HG03280 (cell line): Measurements from ENCODE around the gene ANO7.
"Not testable (repeated sequence)": the region's sequence is repeated elsewhere in the genome, so short reads cannot be mapped to it uniquely, and the experiment has no call there.

Experiments
- ATAC-seq: cut with Tn5 transposase; IDR thresholded peaks from one replicate; pipeline ENCODE4 v1.9.1; 2021; ENCODE audit warnings: mild to moderate bottlenecking, moderate library complexity; ENCODE audit not compliant: unreplicated experiment

Gene ANO7

DNA sequence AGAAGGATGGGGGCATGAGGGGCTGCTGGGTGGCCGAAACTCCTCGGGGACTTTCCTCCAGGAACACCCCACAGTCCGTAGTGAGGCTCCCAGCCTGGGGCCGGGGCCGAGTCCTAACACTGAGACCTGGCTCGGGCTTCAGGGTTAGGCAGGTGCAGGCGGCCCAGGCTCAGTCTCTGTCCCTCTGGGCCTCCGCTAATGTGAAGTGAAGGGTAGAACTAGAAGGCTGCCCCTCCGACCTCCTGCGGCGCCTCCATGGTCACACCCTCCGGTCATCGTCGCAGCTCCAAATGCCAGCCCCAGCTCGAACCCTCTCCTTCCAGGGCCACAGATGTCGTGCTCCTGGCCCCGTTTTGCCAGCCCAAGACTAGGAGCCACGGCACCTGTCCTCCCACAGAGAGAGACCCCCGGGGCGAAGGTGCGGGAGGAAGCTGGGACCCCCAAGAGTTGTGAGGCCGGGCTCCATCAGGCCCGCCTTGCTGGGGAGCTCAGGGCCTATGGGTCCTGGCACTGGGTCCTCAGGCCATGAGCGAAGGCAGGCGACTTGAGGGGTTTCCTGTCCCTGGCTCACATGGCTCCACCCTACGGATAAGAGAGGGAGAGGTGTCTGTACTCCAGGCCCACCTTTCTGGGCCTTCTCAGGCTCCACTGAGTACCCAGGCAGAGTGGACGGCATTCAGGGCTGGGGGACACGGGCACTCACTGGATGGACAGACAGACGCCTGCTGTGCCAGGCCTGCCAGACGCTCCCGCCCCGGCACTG is 797 bp downstream of the ANO7 start:
- ATAC-seq: no peak

DNA sequence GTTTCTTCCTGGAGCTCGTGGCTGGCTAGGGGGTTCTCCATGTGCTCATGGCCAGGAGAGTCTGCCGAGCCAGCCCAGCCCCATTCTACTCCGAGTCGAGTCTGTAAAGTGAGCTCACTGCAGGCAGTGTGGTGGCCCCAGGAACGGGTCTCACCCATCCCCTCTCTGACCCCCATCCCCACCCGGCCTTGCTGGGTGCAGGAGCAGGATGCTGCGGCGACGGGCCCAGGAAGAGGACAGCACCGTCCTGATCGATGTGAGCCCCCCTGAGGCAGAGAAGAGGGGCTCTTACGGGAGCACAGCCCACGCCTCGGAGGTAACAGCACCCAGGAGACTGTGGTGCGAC is 1.4 kb downstream of the ANO7 start:
- ATAC-seq: no peak

DNA sequence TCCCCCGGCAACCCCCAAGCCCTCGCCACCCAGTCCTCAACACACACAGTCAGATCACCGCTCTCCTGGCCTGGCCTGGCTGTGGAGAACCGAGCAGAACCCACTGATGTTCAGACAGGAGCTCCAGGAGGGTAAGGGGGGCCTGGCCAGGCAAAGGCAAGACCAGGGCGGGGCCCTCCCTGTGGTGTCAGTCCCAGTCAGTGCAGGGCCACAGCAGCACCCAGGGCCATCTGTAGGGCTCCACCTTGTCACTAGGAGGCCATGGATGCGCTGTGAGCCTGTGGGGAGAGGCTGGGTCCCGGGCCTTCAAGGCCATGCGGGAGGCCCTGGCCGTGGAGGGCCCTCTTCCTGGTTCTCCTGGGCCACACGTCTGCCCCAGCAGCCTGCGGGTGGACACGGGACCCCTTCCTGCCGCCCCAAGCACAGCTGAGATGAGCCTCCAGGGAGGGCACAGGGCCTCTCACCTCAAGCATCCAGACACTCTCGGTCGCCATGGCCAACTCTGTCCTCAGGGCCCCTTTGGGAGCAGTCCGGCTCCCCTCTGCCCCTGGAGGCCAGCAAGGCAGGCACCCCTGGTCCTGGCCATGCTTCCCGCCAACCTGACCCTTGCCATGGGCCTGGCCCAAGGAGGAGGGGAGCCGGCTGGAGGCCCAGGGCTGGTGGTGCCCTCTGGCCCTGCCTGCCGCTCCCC is 2.0 kb downstream of the ANO7 start:
- ATAC-seq: no peak

DNA sequence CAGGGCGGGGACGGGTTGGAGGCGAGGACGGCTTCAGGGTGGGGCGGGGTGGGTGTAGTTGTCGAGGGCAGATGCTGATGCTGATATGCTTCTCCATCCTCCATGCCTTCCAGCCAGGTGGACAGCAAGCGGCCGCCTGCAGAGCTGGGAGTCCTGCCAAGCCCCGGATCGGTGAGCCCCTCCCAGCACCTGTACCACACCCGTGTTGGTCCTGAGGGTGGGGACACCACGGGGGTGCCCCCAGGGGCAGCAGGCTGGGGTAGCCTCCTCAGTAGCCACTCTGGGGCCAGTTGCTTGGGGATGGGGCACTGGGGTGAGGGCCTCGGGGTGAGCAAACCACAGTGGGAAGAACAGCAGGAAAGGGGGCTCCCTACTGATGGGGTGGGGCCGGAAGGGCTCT is 2.6 kb downstream of the ANO7 start:
- ATAC-seq: no peak

DNA sequence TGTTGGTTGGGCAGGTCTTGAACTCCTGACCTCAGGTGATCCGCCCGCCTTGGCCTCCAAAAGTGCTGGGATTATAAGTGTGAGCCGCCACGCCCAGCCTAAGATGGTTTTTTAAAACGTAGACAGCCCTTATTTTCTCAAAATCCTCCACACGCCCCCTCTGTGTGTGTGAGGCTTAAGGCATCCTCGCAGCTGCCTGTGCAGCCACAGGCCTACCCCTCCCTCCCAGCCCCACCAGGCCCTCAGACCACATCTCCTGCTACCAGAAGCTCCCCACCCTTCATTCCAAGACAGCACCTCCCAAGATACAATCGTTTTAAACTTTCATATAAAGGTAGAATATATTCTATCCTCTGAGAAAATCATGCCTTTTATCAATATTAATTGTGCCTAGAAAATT is 4.8 kb downstream of the ANO7 start:
- ATAC-seq: no peak

DNA sequence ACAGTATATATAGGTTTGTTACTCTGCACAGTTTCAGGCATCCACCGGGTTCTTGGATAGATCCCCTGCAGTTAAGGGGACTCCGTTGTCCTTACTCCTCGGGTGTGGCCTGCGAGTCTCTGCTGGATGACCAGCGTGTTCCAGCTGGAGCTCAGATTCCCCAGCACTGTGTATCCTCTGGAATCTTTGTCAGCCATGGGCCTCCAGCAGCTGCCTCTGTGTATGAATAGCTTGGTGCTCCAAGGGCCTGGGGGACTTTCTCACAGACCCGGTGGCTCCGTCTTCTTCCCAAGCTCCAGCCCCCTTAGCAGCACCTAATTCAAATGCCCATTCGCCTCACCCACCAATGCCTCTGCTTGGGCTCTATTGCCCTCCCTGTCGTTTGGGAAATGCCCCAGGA is 6.3 kb downstream of the ANO7 start:
- no peak for ATAC-seq

DNA sequence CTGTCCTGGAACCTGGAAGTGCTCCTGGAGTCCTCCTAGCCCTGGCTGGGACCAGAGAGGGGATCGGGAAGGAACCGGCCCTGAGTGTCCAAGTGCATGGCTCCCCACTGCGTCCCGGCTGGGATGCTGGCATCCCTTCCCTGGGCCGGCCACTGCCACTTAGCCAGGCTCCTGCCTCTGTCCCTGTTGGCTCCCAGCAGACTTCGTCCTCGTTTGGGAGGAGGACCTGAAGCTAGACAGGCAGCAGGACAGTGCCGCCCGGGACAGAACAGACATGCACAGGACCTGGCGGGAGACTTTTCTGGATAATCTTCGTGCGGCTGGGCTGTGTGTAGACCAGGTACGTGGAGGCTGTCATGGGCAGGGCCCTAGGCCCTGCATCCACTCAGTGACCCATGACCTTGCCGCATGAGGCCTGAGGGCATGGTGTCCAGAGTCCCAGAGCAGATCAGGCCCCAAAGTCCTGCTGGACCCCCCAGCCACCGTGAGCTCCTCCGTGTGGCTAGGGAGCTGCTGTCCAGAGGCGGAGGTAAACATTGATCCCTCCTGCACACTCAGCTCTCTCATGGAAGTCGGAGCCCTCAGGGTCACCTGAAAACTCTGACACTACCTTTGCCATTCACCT is 7.1 kb downstream of the ANO7 start:
- no peak for ATAC-seq

DNA sequence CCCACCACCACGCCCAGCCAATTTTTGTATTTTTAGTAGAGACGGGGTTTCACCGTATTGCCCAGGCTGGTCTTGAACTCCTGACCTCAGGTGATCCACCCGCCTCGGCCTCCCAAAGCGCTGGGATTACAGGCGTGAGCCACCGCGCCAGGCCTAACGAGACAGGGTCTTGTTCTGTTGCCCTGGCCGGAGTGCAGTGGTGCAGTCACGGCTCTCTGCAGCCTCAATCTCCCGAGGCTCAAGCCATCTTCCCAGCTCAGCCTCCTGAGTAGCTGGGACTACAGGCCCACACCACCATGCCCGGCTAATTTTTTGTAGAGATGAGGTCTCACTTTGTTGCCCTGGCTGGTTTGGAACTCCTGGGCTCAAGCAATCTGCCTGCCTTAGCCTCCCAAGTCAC is 8.8 kb downstream of the ANO7 start:
- not testable (repeated sequence) for ATAC-seq

DNA sequence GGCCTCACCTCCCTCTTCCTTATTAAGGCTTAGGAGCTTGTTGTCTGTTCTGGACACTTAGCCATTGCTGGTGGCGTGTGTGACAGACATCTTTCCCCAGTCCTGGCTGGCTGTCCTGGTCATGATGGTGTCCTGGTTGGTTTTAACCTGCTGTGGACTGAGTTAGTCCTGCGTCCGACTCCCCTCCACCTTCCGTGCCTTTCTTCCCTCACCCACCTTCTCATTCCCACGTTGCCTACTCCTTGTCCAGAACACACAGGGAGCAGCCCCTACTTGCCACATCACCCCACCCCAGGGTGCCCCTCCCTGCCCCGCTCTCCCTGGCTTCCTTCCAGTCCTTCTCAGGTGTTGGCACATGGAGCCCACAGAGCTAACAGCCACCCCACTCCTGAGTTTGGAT is 9.5 kb downstream of the ANO7 start:
- no peak for ATAC-seq

DNA sequence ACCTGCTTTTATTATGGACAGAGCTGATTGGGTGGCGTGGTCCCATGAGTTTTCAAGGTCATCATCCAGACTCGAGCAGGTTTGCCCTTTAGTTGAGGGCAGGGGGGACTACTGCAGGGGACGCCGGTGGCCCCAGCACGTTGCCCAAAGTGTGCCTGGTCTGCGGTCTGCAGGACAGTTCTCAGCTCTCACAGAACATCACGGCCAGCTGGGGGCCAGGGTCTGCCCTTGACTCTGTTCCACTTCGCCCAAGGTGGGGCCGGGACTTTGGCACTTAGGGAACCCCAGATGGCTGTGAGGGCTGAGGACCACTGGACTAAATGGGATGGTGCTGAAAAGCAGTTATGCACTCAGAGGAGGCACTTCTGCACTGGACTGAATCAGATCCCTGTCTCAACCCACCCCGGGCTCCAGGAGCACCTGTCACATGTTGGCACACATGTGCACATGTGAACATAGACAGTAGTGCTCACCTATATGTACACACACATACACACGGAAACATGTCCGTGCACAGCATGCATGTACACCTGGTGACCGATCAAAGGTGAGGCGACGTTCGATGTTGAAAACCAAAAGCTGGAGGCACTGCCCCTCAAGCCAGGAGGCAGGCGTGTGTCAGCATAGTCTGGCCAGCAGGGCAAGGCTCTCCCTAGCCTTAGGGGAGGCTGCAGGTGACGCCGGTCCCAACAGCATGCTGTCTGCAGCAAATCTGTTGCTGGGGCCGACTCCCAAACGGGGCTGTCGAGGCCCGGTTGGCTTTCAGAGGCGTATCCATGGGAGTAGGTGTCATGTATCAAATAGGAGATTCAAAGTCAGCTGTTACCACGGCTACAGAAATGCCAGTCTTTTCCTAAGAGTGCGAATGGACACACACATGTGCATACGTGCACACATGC is 10.2 kb downstream of the ANO7 start:
- no peak for ATAC-seq

DNA sequence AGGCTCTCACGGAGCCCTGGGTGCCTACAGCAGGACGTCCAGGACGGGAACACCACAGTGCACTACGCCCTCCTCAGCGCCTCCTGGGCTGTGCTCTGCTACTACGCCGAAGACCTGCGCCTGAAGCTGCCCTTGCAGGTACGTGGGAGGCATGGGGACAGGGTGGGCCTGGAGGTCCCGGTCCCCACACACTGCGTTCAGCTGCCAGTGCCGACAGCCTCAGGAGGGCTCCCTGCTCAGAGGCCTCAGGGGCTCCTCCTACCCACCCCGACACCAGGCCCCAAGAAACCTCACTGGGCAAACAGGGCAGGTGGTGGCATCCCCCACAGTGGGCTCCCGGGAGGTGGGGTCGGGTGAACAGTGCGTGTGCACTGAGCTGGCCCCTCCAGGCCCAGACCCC is 10.8 kb downstream of the ANO7 start:
- no peak for ATAC-seq

DNA sequence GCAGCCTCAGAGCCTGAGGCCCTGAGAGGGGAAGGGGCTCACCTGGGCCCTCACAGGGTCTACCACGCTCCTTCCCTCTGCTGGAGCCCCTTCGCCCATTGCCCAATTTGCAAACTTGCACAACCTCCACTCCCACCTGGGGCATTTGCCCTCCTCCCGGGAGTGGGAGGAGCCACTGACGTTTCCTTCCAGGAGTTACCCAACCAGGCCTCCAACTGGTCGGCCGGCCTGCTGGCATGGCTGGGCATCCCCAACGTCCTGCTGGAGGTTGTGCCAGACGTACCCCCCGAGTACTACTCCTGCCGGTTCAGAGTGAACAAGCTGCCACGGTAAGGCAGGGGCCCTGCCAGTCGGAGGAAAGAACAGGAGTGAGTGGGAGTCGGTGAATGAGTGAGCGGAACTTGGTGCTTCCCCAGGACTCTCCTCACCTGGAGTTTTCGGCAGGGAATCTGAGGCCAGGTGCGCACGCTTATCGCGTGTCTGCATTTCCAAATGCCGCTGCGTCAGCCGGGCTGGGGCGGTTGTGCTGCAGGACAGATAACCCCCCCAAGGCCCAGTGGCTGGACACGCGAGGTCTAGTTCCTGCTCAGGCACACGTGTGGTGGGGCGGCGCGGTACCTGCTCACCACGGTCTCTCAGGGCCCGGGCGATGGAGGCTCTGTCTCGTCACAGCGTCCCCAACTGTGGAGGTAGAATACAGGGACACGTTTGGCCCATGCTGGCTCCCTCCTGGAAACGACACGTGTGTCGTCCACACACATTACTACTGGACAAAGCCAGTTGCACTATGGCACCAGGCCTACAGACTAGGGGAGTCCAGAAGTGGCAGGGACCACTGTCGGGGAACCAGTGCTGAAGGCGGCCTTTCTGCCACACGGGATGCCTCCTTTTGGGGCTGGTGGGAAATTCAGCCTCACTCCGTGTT is 11.7 kb downstream of the ANO7 start:
- ATAC-seq: no peak

DNA sequence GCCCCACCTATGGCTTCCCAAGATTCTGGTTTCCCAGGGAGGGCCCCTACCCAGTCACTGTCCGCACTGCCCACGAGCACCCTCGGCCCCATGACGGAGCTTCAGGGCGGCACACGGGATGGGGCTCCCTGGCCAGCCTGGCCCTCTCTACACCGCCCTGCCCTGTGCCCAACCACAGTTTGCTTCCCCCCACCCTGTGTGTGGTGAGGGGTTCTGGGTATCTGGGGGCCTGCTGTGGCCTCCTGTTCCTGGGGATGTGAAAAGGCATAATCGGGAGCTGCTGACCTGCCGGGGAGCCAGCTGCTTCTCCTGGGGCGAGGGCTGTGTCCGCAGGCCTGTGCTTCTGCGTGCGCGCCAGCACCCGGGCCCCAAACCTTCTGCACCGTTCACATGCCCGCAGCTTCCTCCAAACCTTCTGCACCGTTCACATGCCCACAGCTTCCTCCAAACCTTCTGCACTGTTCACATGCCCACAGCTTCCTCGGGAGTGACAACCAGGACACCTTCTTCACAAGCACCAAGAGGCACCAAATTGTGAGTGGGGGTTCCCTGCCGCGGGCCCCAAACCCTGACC is 12.4 kb downstream of the ANO7 start:
- ATAC-seq: no peak

DNA sequence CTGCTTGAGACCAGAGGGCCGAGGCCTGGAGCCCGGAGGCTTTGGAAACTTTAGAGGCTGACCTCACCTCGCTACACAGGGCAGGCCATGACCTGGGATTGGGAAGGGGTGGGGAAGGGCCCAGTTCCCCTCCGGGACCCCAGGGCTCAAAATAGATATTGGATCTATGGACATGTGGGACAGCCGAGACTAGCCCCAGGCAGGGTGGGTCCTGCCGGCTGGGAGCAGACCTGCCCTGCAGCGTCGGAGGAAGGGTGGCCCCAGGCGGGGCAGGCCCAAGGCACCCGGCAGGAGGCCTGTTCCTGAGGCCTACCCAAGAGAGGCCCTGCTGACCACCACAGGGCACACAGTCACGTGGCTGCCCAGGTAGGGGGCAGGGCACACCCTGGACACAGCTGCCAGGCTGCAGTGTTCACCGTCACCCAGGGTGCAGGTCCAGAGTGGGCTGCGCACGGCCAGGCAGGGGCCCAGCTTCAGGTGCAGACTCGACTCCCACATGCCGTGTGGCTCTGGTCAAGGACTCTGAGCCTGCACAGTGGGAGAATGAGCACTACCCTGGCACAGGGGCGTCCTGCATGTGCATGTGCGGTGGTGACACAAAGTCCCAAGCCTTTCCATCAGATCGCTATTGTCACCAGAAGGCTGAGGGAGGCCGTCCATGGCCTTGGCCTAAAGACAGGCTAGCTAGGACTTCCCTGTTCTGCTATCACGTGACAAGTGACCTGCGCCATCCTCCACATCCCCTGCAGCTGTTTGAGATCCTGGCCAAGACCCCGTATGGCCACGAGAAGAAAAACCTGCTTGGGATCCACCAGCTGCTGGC is 13.2 kb downstream of the ANO7 start:
- no peak for ATAC-seq

DNA sequence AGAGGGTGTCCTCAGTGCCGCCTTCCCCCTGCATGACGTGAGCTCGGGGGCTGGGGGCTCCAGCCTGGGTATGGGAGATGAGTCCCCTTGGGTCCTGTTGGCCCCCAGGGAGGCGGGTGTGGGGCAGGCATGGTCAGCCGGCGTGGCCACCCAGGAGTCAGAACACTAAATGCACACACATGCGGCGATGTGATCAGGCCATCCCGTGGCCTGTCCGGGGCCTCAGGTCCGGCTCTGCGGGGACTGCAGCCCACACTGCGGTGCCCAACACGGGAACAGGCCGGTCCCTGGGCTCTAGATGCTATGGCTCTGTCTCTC is 13.8 kb downstream of the ANO7 start:
- no peak for ATAC-seq

DNA sequence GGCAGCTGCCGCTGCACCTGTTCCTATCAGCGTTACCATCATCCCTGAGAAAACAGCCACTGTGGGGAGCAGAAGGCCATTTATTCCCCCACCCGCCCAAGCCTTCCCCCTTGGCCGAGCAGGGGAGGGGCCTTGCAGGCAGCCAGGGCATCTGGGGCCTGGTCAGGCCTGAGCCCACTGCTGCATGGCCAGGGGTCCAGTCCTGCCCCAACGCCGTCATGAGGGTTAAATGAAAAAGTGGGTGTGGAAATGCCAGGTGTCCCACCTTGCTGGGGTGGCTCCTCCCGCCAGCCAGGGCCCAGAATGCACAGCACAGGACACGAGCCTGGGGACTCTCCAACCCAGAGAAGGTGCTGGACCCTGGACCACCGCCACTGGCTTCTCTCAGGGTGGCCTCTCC is 14.2 kb downstream of the ANO7 start:
- no peak for ATAC-seq

DNA sequence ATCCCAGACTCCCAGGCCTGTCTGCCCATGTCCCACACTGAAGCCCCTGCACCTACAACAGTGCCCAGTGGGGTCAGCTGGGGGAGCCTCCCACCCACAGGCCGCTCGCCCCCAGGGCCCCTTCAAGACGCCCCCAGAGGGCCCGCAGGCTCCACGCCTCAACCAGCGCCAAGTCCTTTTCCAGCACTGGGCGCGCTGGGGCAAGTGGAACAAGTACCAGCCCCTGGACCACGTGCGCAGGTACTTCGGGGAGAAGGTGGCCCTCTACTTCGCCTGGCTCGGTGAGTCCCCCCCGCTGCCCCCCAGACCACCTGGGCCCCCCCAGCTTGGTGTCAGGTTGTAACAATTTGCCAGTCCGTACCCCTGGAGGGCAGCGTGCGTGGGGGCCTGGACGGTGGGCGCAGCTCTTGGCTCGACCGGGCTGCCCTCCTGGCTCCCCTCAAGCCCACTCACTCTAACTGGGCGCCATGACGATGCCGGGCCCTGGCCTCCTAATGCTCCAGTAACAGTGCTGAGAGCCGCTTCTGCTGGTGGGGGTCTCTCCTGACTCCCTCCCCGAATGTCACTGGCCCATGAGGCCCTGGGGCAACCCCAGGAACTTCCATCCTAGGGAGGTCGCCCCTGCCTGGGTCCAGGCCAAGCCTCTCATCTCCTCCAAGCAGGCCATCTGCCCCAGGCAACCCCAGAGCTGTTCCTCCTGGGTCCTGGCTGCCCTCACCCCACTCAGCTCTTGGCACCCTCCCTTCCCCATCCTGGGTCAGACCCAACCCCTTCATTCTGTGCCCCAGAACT is 14.9 kb downstream of the ANO7 start:
- ATAC-seq: no peak

DNA sequence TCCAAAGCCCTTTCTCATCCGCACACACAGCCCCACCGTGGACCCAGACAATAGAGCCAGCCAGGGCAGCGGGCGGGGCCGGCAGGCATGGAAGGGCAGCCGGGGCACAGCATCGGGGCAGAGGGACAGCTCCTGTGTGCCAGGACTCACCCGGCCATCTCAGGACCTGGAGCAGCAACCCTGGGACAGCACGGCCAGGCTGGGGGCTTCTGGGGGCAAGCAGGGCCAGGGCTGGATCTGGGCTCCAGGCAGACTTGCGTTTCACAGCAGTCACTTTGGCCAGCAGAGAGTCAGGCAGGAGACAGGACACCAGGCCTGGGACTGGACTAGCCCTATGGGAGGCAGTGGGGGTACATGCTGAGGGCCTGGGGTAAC is 15.5 kb downstream of the ANO7 start:
- no peak for ATAC-seq

DNA sequence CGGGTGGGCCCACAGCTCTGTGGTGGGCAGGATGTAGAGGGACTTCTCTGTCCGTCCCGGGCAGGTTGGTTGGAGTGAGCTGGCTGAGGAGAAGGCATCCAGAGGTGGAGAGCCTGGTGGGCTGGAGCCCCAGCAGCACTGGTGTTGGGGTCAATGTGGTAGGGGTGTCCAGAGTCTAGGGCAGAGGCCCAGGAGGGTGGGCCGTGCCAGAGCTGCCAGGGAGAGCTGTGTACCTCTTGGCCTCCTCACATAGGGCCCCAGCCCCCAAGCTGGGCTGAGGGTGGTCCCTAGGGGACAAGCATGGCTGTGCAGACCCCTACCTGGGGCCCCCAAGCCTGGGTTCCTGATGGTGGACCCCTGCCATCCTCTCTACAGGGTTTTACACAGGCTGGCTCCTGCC is 16.0 kb downstream of the ANO7 start:
- ATAC-seq: no peak
